ENCODE results near the gene SLC15A1.

- TF ChIP-seq ZNF354C (tag by site-specific recombination; IDR thresholded peaks at IDR 0.05; ENCODE audit: borderline replicate concordance, low read depth): no peak
- TF ChIP-seq KLF16 (tag by site-specific recombination; IDR thresholded peaks at IDR 0.05): no peak
- no peak for TF ChIP-seq ZNF660 (tag by site-specific recombination; IDR thresholded peaks at IDR 0.05)
- no peak for TF ChIP-seq ZNF549 (tag by site-specific recombination; IDR thresholded peaks at IDR 0.05)
Measured at GRCh38 chr13:98796798-98797197, 44.3 kb upstream of the SLC15A1 start.

All from HEK293 (cell line).